LNCAP (cell line): ENCODE results near the gene TUBG2.

ENCODE experiments used
- CTCF ChIP-seq: fragments of 450-650 bp; IDR thresholded peaks from 2 replicates; pipeline ENCODE4 v1.5.1; 2017; ENCODE audit warnings: mild to moderate bottlenecking

TUBG2 gene

GRCh38 chr17:42704490-42704836 lies 45.4 kb downstream of the TUBG2 start:
- no peak for TF ChIP-seq CTCF

GRCh38 chr17:42704837-42705494 lies 45.9 kb downstream of the TUBG2 start:
- no peak for TF ChIP-seq CTCF

GRCh38 chr17:42706732-42707131 lies 47.6 kb downstream of the TUBG2 start:
- TF ChIP-seq CTCF: no peak

- no peak for TF ChIP-seq CTCF
Observed at GRCh38 chr17:42708588-42708987, 49.5 kb downstream of the TUBG2 start.

- TF ChIP-seq CTCF: no peak
Observed at GRCh38 chr17:42709561-42709960, 50.5 kb downstream of the TUBG2 start.
